ENCODE data around the gene CCDC181.

CCDC181 gene

GRCh38 chr1:169395955-169396354 lies 31.3 kb downstream of the CCDC181 start:
- no peak for DNase-seq (ENCODE audit: low read depth)

GRCh38 chr1:169392406-169392805 lies 34.9 kb downstream of the CCDC181 start:
- DNase-seq (ENCODE audit: low read depth) = no peak

- no peak for DNase-seq (ENCODE audit: low read depth)
Measured at GRCh38 chr1:169390303-169390702, 37.0 kb downstream of the CCDC181 start.

DNA sequence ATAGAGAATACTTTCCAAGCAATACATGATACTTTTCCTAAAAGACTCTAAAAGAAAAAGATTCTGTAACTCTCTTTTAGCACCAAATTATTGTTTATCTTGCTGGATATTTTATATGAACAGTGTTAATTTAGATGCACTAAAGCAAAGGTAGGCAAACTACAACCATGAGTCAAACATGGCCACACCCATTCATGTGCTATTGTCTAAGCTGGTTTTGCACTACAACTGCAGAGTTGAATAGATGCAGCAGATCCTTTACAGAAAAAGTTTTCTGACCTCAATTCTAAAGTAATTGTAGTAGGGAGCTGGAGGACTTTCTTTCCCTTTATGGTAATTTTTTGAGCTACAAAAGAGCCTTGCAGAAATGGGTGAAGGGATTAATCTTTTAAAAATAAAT lies 39.9 kb downstream of the CCDC181 start:
- no peak for DNase-seq (ENCODE audit: low read depth)

- DNase-seq (ENCODE audit: low read depth) = no peak
Measured at GRCh38 chr1:169383449-169383848, 43.8 kb downstream of the CCDC181 start.

DNA sequence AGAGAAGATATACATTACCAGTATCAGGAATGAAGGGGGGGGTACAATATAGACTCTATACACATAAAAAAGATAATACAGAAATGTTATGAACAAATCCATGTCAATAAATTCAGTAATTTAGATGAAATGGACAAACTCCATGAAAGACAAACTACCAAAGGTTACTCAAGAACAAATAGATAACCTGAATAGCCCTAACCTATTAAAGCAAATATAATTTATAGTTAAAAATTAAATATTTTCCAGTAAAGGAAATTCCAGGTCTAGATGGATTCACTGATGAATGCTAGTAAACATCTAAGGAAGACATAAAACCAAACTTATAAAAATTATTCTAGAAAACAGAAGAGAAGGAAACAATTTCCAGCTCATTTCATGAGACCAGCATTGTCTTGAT lies 46.1 kb downstream of the CCDC181 start:
- no peak for DNase-seq (ENCODE audit: low read depth)

DNA sequence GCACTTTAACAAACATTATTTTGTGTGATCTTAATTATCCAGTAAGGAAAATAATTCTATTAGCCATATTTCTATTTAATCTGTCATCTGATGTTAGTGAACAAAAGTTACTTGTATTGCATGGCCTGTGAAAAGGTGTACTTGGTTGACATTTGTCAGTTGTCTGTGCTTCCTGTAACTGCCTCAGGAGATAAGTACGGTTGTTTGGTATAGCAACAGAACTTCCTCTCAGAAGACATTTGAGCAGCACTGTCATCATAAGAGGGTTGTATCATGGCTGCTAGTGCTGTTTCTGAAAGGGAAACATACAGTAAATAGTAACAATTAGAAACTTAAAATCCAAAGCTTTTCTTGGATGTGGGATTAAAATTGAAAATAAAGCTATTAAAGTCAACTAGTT lies 55.9 kb downstream of the CCDC181 start:
- no peak for DNase-seq (ENCODE audit: low read depth)

DNA sequence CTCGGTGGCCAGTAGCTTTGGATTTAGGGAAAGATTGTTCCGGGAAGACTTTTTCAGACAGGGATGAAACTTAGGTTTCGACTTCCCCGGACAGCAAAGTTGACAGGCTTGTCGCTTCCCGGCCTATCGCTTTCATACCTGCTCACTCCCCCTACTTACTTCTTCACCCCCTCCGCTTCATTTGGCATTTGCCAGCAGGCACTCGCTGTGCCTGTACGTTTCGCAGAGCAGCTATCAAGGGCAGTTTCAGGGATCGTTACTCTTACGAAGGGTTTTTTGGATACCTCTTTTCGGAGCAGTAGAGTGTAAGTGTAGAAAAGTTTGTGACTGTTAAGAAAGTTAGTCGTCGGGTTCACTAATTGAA lies 58.9 kb downstream of the CCDC181 start:
- DNase-seq (ENCODE audit: low read depth) = no peak

DNA sequence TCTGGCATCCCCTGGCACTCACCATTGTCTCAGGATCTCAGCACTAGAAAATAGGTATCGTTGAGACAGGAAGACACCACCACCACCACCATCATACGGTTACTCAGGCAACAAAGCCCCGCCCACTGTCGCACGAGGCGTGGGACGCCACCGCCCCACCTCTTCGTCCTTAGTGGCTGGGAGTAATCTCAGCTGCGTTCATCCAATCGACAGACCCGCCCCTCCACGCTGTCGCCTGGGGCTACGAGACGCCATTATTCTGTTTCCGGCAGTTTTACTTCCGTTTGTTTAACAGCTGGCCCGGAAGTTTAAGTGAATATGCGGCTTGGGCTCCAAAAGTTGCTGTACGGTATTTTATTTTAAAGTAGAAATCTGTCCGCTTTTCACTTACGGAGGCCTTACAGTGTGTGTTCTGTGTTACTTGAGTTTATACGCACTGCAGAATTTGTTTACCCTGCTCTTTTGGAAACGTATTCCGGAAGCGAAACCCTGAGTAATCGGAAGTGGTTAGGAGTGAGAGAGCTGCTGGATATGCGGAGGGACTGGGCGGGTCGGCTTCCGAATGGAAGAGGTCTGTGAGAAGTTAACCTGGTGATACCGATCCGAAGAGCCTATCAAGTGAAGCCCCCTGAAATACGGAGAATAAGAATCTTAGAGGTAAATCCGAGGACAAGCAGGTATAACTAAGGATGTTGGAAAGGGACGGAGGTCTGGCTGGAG lies 59.4 kb downstream of the CCDC181 start, which contains the start of the genes BLZF1 and NME7:
Gene BLZF1 (plus strand): TSS at position 510 of the 720 bp plus-strand sequence. CDS start 1,328 bp downstream, outside the sequence.
Gene NME7 (minus strand): TSS at position 112 of the 720 bp plus-strand sequence. CDS start 87 bp downstream, at position 25.
- peak; percentile 97 for DNase-seq (ENCODE audit: low read depth)

DNA sequence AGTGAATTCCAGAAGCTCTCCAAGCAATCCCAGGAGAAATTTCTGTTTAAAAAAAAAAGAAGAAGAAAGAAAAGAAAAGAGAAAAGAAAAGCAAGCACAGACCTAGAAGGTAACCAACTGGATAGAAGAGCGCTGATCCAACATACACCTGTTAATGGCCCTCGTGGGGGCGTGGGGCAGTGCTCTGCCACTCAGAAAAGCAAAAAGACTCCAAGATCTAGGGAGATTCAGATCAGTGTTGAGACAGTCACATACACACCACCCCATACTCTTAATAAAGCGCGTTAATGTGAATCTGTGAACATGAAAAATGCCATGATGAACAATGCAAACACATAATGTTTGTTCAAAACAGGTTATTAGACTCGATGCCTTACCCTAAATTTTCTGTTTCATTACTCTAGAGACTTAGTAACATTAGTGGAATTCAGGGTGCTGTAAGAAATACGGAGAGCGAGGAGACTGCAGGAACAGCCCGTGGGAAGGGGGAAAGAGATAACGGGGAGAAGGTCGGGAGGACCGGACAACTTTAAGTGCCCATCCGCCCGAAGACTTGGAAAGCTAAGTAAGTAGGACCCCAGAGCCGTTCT lies 60.1 kb downstream of the CCDC181 start:
- no peak for DNase-seq (ENCODE audit: low read depth)

- no peak for DNase-seq (ENCODE audit: low read depth)
Measured at GRCh38 chr1:169364948-169365347, 62.3 kb downstream of the CCDC181 start.

GRCh38 chr1:169363046-169363730 lies 64.1 kb downstream of the CCDC181 start:
- DNase-seq (ENCODE audit: low read depth) = no peak

- DNase-seq (ENCODE audit: low read depth) = no peak
Measured at GRCh38 chr1:169361281-169361680, 66.0 kb downstream of the CCDC181 start.

DNA sequence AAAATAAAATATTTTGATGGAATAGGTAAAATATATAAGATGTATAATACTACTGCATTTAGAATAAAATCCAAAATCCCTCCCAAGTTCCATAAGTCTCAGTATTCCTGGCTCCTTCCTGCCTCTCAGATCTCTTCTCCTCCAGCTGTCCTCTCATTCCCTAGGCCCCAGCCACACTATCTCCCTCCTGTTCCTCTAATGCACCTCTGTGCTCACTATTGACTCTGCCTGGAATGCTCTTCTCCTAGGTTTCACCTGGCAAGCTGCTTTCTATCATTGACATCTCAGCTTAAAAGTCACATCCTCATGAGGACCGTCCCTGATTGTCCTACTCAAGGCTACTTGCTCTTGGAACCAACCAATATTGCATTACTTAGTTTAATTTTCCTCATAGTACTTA lies 66.9 kb downstream of the CCDC181 start:
- no peak for DNase-seq (ENCODE audit: low read depth)

DNA sequence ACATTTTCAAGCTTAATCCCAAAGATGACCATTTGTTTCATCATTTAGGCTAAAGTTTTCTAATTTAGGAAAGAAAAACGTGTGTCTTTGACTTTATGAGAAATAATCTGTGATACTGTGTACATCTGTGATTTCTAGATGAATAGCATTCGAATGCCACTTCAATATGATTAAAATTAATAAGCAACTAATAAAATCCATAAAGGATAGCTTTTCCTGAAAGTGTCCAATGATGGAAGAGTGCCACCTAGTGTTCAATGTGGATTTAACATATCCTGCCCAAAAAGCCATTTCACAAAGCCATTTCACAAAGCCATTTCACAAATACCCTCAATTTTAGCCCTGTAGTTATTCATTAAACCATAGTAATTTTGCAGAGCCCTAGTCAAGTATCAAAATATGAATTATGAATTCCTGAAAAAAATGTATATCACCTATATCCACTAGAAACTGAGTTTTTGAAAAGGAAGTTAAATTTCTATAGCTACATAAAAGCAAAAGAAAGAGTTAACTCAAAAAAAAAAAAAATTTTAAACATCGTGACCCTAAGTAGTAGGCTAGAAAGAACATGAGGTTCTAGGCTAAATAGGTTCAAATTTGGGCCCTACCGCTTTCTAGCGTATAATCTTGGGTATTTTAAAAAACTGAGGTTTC lies 78.8 kb downstream of the CCDC181 start:
- no peak for DNase-seq (ENCODE audit: low read depth)

DNA sequence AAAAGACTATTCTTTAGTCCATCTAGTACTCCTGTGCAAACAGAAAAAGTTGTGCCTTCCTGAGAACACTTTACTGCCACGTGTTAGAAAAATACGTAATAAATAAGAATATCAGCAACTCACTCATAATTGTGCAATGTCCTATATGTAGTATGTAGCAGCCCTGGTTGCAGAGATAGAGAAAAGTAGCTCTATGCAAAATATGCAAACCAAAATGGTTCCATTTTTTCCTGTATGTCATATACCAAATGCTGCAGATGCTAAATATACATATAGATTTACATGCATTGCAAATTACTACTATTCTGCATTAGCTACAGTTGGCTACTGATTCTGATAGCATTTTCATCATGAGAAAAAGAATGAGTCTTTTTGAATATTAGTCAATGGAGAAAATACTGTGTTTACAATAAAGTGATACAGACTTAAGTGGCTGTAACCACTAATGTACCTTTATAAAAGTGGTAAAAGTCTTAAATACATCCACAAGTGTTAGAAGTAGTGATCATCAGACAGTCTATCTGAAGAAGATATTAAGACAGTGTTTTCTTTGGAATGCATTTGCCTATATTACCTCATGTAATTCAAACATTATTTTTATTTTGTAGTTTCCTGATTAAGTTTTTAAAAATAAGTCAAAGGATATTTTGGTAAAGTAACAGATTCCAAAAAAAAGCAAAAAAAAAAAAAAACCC lies 79.4 kb downstream of the CCDC181 start:
- DNase-seq (ENCODE audit: low read depth) = no peak

DNA sequence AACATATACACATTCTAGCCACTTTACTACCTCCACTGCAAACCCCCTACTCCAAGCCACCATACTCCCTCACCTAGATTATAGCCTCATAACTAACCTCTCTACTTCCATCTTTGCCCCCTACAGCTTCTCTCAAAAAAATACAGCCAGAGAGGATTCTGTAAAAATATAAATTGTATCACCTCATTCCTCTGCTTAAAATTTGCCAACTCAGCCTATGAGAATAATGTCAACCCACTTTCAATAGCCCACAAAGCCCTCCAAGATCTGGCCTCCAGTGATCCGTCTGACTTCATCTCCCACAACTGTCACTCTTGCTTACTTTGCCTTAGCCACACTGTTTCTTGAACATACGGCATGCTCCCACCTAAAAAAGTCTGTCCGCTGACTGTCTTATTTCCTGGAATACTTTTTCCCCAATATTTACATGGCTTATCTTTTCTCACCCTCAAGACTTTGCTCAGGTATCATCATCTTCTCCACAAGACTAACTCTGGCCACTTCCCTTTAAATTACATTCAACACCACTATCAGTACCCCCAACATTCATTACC lies 81.2 kb downstream of the CCDC181 start:
- no peak for DNase-seq (ENCODE audit: low read depth)

DNA sequence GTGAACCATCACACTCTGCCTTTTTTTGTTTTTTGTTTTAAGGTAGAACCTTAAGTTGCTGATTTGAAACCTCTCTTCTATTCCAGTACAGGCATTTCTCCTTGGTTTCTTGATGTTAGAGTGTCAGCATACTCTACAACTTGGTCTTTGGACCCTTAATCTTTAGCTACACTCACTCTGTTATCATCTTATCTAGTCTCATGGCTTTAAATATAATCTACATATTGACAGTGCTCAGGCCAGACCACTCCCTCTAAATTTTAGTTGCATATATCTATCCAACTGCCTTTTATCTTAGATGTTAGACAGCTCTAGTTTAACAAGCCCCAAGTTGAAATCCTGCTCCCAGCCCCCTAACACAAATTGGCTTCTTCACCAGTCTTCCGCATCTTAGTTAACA lies 81.8 kb downstream of the CCDC181 start:
- DNase-seq (ENCODE audit: low read depth) = no peak
